Measurements from ENCODE around the gene LRIT1.

Gene LRIT1

DNA sequence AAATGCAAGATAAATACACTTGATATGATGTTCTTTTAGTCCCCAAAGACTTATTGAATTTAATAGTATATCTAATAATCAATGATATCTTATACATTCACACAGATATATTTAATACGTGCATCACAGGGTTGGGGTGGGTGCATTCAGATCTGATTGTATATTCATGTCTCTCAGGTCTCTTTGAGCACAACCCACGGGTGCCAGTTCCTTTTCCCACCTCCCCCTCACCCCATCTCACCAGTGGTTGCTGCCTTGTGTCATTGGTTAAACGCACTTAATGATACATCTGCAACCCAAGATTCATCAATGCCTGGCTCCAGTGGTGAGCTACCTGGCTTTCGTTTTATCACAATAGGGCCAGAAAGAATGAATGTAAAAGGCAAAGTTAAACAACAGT lies 6.2 kb downstream of the LRIT1 start:
- TF ChIP-seq GATA3 (IDR thresholded peaks at IDR 0.05; ENCODE audit: low read depth, low read length) (no peak), GATA2 (IDR thresholded peaks at IDR 0.05; ENCODE audit: low read depth, low read length) (no peak)

DNA sequence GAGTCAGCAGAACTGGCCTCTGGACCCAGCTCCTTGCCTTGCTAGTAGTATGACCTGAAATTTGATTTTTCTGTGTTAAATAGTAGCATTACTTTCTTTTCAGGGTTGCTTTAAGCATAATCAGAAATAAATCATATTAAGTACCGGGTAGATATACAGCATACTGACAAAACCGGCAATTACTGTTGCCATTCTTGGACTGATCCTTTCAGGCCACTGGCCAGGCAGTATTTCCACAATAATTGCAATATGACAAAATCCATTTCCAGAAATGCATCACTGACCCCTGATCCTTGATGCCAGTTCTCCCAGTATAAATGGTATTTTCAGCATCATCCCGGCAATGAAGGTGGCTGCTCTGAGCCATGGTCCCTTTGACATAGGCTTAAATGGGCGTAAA lies 6.9 kb downstream of the LRIT1 start:
- TF ChIP-seq GATA3 (IDR thresholded peaks at IDR 0.05; ENCODE audit: low read depth, low read length) (no peak), GATA2 (IDR thresholded peaks at IDR 0.05; ENCODE audit: low read depth, low read length) (no peak)

DNA sequence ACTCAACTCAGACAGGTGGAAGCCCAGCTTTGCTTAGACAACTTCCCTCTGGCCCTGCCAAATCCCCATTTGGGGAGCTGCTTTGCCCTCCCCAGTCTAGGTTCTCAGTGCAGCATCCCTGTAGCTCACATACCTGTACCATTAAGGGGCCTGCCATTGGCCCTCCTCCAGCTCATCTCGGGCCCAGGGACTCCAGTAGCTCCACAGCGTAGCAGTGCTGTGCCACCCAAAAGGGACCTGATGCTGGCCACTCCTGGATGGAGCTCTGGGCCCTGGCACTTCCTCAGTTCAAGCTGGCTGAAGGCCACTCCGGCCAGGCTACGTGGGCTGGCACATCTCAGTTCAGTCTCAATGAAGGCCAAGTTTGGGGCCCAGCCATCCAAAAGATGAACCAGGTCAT lies 7.4 kb downstream of the LRIT1 start:
- TF ChIP-seq GATA2 (IDR thresholded peaks at IDR 0.05; ENCODE audit: low read depth, low read length), result no peak
- no peak for TF ChIP-seq GATA3 (IDR thresholded peaks at IDR 0.05; ENCODE audit: low read depth, low read length)

DNA sequence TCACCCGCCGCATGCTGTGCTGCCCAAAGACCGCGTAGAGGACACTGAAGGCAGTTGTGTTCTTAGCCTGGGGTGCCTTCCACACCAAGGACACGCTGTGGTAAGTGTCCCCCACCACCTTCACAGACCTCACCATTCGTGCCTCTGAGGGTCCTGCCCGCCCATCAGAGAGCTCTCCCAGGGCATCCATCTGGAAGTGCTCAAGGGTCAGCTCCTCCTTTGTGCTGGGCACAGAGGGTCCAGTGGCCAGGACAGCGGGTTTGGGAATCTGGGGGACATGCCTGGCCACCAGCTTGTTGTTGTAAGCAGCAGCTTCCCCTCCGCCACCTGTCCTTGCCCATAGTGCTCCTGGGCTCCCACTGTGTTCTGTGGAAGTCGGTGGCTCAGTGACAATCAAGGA lies 9.0 kb downstream of the LRIT1 start:
- no peak for TF ChIP-seq GATA3 (IDR thresholded peaks at IDR 0.05; ENCODE audit: low read depth, low read length)
- TF ChIP-seq GATA2 (IDR thresholded peaks at IDR 0.05; ENCODE audit: low read depth, low read length), result no peak

DNA sequence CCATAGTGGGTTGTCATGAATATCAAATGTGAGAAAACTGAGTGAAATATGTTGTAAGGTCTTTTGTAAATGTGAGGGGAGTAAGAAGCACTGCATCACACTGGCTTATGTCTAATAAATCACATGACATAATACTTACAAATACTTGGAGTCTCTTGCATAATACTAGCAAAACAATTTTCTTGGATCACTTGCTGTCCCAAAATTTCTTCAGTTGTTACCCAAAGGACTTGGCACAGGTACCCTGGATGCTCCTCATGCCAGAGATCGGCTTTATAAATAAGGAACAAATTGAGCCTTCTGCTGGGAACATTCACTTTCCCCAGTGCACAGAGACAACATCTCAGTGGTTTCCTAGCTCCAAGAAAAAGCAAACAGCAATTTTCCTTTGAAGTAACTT lies 11.0 kb downstream of the LRIT1 start:
- TF ChIP-seq GATA2 (IDR thresholded peaks at IDR 0.05; ENCODE audit: low read depth, low read length), result no peak
- TF ChIP-seq GATA3 (IDR thresholded peaks at IDR 0.05; ENCODE audit: low read depth, low read length), result no peak

DNA sequence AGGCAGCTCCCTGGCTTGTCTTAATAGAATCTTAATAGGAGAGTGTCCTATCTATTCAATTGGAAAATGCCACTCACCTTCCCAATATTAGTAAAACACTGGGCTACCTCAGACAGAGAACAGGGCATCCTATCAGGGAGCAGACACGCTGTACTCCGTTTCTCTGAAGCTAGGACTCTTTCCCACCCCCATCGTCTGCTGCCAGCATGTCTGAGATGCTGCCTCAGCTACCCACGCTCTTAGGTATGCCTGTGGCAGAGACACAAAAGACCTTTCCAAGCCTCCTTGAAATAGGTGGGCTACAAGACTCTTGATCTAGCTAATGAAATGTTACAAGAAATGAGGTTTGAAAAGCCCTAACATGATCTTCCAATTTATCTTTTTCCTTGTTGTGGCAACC lies 13.5 kb downstream of the LRIT1 start:
- TF ChIP-seq GATA2 (IDR thresholded peaks at IDR 0.05; ENCODE audit: low read depth, low read length), result no peak
- TF ChIP-seq GATA3 (IDR thresholded peaks at IDR 0.05; ENCODE audit: low read depth, low read length), result no peak

DNA sequence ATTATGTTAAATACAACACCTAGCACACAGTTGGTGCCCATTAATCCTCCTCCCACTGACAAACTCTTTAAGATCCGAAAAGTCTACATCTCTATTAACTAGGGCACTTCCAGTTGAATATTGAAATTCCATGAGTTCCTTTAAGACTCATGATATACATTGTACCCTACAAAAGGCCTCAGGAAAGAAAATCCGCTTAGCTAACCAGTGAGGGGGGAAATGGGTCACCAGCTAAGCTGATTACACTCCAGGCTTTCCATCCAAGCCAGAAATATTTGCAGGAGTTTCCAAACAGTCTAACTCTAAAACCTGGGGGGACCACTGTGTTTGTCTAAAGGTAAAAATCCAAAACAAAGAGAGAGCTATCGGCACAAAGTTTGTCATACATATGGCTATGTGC lies 14.7 kb downstream of the LRIT1 start:
- no peak for TF ChIP-seq GATA2 (IDR thresholded peaks at IDR 0.05; ENCODE audit: low read depth, low read length)
- no peak for TF ChIP-seq GATA3 (IDR thresholded peaks at IDR 0.05; ENCODE audit: low read depth, low read length)

DNA sequence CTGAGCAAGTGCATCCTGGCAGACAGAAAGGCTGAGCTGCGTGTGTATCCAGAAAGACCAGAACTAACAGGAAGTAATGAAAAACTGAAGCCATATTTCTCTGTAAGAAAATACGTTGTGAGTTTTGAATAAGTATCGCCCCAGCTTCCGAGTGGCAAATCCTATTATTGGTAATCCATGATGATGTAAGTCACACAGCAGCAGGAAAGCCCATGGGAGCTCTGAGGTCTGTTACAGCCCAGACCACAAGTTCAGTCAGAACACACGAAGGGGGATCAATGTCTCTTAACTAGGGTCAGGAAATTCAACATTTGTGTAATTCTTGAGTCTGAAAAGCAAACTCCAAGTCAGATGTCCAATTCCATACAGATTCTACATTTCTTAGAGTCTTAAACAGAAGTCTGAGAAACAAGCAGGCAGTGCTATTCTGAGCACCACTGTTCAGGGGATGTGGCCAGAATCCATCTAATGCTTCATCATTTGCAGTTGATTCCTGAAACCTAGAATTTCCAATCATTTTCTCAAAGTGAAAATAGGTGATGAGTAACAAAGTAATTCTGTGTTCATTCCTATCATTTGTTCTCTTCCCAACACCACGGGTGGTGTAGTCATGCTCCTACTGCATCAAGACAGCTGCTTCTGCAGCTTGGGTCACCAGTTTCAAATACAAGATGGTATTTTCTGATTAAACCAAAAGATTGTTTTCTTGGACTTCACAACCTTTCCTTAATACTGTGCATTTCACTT lies 15.7 kb downstream of the LRIT1 start, which contains the start of gene LRIT2:
LRIT2 (minus strand) TSS at position 118 of the 747 bp plus-strand sequence; CDS start at position 94, 24 bp downstream.
- TF ChIP-seq GATA3 (IDR thresholded peaks at IDR 0.05; ENCODE audit: low read depth, low read length), result no peak
- TF ChIP-seq GATA2 (IDR thresholded peaks at IDR 0.05; ENCODE audit: low read depth, low read length), result no peak

DNA sequence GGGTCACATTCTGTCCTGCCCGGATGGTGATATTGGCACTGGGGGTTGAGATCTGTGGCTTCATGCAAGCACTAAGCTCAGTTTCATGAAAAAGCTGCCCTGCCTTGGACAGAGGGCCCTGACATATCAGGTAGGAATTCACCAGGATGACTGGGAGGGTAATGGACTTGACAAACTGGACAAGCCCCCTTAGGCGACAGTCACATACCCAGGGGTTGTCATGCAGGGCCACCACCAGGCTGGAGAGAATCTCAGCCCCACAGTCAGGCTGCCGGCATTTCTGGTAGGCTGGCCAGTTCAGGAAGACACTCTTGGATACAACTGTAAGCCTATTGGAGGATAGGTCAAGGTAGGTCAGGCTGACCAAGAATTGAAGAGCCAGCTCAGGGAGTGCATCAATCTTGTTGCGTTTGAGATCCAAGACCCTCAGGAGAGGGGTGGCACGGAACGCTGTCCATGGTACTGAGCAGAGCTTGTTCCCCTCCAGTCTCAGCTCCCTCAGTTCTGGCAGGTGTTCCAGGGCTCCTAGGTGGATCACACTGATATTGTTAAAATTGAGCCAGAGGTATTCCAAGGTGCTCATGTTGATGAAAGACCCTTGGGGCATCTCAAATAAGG lies 16.8 kb downstream of the LRIT1 start:
- TF ChIP-seq GATA2 (IDR thresholded peaks at IDR 0.05; ENCODE audit: low read depth, low read length) (no peak), GATA3 (IDR thresholded peaks at IDR 0.05; ENCODE audit: low read depth, low read length) (no peak)

DNA sequence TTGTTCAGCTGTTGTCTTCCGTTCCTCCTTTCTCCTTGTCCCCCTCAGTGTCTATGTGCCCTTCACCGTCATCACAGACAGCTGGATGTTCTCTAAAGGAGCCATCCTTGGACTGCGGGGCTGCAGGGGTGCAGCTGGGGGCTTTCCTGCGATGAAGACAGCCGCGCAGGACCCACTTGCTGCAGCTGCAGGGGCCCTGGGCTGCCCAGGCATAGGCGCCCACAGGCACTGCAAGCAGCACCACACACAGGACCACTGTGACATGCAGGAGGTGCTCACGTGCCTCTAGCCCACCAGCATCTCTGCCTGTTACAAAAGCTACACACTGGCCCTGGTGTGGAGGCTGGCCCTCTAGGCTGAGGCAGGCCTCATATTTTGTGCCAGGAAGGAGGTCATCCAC lies 19.4 kb downstream of the LRIT1 start:
- TF ChIP-seq GATA3 (IDR thresholded peaks at IDR 0.05; ENCODE audit: low read depth, low read length) (no peak), GATA2 (IDR thresholded peaks at IDR 0.05; ENCODE audit: low read depth, low read length) (no peak)

DNA sequence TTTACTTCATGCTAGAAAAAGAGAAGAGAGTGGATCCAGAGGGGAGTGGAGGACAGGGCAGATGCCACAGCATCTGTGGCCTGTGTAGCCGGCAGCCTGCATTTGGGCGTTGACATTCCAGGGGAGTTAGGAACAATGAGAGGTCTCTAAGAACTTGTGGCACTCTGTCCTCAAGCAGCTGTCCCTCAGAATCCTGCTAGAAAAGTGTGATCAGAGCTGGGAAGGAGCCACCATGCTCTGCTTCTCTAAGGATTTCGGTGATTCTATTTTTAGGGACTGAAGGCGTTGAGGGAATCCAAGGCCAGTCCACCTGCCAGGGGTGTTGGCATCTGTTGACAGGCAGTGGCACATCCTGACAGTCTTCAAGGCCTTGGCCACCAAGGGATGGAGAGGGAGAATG lies 23.6 kb downstream of the LRIT1 start:
- no peak for TF ChIP-seq GATA3 (IDR thresholded peaks at IDR 0.05; ENCODE audit: low read depth, low read length)
- no peak for TF ChIP-seq GATA2 (IDR thresholded peaks at IDR 0.05; ENCODE audit: low read depth, low read length)

DNA sequence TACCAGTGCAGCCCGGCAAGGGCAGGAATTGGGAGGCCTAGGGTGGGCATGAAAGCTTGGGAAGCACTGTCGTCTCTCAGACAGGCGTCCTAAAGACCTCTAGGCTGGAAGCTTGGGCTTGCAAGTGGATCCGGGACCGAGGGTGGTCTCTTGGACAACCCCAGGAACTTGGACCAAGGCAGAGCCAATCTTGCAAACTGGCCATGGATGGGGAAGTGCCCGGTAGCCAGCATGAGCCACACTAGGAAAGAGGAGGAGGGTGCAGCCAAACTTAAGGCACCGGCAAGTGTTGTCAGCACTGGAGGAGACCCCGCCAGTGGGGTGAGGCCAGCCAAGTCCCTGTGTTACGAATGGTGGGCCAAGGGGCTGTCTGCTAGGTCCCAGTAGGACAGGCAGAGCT lies 24.5 kb downstream of the LRIT1 start:
- TF ChIP-seq GATA3 (IDR thresholded peaks at IDR 0.05; ENCODE audit: low read depth, low read length) (no peak), GATA2 (IDR thresholded peaks at IDR 0.05; ENCODE audit: low read depth, low read length) (no peak)

DNA sequence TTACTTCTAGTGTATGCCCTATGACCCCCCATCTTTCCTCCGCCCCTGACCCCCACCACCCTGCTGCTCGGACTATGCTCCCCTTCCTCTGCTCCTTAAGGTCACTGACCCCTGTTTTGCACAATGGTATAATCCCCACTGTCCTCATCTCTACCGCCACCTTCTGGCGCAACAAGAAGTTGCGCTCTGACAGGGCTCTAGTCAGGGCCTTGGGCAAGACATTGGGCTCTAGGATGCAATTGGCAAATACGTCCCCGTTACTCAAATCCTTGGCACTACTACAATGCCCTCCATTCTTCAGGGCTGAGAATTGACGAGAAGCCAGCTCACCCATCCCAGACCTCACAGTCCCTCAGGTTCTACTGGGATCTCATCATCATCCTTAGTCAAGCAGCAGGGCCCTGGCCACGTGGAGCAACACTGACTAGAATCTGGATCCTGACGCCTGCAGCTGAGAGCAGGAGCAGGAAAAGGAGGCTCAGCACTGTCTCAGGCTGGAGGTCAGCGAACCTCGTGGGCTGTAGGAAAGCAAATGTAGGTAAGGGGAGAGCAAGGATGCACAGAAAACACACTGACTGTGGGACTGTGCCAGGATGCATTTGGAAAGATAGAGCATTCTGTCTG lies 26.6 kb downstream of the LRIT1 start:
- no peak for TF ChIP-seq GATA3 (IDR thresholded peaks at IDR 0.05; ENCODE audit: low read depth, low read length)
- no peak for TF ChIP-seq GATA2 (IDR thresholded peaks at IDR 0.05; ENCODE audit: low read depth, low read length)

DNA sequence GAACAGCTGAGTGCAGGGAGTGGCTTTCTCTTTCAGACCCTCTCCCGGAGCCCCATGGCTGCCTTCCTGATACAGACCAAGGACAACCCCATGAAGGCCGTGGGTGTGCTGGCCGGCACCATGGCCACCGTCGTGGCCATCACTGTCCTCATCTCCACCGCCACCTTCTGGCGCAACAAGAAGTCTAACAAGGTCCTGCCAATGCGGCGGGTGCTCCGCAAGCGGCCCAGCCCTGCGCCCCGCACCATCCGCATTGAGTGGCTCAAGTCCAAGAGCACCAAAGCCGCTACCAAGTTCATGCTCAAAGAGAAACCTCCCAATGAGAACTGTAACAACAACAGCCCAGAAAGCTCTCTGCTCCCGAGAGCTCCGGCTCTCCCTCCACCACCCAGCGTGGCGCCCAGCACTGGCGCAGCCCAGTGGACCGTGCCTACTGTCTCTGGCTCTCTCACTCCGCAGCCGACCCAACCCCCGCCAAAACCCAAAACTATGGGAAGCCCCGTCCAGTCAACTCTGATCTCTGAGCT lies 27.2 kb downstream of the LRIT1 start:
- TF ChIP-seq GATA2 (IDR thresholded peaks at IDR 0.05; ENCODE audit: low read depth, low read length) (no peak), GATA3 (IDR thresholded peaks at IDR 0.05; ENCODE audit: low read depth, low read length) (no peak)

DNA sequence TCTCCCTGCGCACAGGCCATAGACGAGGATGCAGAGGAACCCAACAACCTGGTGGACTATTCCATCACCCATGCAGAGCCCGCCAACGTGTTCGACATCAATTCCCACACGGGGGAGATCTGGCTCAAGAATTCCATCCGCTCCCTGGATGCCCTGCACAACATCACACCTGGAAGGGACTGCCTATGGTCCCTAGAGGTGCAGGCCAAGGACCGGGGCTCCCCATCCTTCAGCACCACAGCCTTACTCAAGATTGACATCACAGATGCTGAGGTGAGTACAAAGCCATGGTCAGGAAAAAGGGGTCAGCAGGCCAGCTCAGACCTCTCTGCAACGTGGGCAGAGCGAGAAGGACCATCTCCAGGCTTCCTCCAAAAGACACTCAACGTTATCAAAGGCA lies 28.3 kb downstream of the LRIT1 start:
- no peak for TF ChIP-seq GATA3 (IDR thresholded peaks at IDR 0.05; ENCODE audit: low read depth, low read length)
- no peak for TF ChIP-seq GATA2 (IDR thresholded peaks at IDR 0.05; ENCODE audit: low read depth, low read length)
